GM18907 (cell line): ENCODE data around the gene INAFM2.

Experiments
- ATAC-seq: cut with Tn5 transposase; IDR thresholded peaks from one replicate; pipeline ENCODE4 v1.9.1; 2021; ENCODE audit warnings: mild to moderate bottlenecking, moderate library complexity; ENCODE audit not compliant: unreplicated experiment

The INAFM2 gene

DNA sequence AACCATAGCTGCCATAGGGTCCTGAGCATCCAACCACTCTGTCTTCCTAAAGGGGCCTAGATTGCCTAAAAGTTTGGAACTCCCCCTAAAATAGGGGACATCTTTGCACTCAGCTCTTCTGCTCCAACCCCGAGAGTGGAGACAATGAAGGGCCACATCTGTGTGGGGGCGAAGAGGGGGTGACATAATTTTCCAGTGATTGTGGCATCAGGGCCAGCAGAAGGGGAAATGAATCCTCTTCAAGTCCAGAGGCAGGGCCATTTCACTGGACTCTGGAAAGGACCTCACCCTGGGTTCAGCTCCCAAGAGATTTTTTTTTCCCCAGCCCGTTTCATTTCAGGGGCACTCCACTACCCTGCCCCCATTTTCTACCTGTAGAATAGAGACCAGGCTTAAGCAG, 36.0 kb upstream of the INAFM2 start:
- ATAC-seq, result no peak

- no peak for ATAC-seq
These were observed 35.5 kb upstream of the INAFM2 start for GRCh38 chr15:40287968-40288367.

- ATAC-seq, result no peak
These were observed 34.2 kb upstream of the INAFM2 start for GRCh38 chr15:40289140-40289775.

GRCh38 chr15:40290545-40290917, 33.0 kb upstream of the INAFM2 start:
- ATAC-seq, result no peak

GRCh38 chr15:40290918-40291574, 32.4 kb upstream of the INAFM2 start:
- ATAC-seq, result no peak

DNA sequence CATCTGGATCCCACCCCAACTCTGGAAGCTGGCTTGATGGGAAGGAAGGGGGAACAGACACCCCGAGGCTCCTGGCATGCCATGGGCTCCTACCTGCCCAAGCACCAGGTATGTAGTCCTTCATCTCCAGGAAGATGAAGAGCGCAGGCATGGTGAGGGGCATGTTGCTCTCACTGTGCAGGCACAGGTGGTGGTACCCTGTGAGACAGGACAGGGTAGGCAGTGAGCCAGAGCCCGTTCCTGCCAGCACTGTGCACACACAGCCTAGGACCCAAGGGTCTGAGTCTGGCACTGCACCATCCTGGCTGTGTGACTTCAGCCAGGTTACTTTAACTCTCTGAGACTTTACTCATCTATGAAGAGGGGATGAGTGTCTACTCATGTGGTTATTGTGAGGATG, 31.2 kb upstream of the INAFM2 start:
- no peak for ATAC-seq

GRCh38 chr15:40293006-40293405, 30.5 kb upstream of the INAFM2 start:
- ATAC-seq, result no peak

DNA sequence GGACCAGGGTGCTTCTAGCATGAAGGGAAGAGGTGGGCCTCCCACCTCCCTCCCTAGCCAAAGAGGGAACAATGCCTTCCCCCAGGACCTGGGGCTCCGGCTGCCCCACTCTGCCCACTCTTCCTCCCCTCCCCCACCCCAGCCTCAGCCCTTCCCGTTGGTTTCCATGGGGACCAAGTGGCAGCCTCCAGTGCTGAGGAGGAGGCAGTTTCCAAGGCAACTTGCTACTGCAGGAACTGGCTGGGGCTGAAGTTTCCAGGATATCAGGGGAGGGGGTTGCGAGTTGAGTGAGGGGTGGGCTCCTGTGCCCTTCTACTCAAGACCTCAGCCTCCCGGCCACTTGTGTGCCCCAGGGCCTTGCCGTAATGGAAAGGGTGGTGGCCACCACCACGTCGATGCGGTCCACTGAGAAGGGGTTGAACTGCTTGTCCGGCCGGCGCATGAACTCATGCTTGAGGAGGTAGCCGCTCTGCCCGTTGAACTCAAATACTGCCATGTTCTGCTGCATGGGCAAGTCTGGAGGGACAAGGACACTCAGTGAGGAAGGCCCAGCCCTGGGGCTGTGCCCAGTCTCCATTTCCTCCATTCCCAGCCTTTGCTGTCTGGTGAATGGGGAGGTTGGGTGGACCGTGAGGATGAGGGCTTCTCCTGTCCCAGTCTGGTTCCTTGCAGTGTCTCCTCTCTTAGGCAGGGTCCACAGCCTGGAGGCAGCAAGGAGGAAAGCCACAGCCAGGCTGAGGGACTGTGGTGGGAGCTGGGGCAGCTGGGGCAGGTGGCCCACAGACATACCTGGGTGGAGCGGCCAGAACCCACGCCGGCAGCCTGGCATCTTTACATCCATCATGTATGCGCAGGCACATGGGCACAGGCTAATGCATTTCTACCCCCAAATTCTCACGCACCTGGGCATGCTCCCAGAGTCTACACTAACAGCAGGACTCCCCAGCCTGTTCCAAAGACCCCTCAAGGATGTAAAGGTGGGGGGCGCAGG, 29.3 kb upstream of the INAFM2 start:
- ATAC-seq, result no peak

- no peak for ATAC-seq
These were observed 28.2 kb upstream of the INAFM2 start for GRCh38 chr15:40295297-40295696.

DNA sequence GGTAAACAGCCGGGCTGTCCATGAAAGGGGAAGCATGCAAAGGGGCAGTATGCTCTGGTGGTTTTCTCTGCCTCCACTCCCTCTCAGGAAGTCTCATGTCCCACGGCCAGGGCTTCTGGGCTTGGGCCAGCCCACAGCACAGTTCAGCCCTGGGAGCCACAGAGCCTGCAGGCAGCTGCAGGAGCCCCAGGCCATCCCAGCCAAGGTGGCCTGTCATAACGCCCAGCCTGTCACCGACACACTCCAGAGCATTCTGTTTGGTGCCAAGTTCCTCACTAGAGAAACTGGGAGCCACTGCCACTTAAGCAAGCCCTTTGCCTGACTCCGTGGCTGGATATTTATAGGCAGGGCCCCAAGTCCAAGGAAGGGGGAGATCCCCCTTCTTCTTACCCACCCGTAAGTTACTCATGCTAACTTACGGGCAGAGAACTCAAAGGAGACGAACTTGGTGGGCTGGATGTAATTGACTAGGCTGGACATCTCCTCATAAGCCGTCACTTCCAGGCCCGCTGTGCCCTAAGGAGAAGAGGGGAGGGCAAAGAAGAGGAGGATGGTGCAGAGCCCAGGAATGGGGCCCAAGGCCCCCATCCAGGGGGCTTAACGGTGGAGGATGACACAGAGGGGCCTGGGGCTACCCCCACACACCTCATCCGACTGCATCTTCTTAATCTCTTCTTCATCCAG, 27.5 kb upstream of the INAFM2 start:
- ATAC-seq, result no peak

- ATAC-seq, result no peak
These were observed 26.8 kb upstream of the INAFM2 start for GRCh38 chr15:40296561-40297230.

GRCh38 chr15:40297356-40297755, 26.1 kb upstream of the INAFM2 start:
- no peak for ATAC-seq

DNA sequence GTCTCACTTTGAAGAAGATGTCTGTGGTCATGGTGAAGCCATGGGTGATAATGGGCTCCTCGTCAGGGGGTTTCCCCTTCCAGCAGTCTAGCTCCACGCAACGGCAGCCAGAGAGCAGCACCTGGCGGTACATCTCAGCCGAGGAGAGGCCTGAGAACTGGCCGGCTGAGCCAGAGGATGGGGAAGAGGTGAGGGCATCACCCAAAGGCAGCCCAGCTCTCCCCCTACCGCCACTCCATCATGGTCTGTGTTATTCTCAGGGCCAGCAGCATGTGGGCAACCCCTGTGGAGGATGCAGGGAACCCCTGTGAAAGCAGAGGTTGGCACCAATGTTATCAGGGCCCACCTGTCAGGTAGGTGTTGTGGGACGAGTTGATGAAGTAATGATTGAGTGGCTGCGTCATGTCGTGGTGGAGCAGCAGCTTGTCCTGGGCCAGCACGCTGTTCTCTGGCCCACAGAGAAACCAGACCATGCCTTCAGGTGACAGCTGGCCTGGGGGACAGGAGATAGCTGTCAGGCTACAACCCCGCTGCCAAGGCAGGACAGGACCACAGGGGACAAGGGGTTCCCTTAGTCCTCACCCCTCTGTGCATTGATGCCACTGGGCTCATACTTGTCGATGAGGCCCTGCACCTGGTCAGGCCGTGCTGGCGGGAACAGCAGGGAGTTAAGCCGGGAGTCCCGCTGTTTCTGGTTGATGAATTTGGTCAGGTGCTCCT, 25.1 kb upstream of the INAFM2 start:
- no peak for ATAC-seq

DNA sequence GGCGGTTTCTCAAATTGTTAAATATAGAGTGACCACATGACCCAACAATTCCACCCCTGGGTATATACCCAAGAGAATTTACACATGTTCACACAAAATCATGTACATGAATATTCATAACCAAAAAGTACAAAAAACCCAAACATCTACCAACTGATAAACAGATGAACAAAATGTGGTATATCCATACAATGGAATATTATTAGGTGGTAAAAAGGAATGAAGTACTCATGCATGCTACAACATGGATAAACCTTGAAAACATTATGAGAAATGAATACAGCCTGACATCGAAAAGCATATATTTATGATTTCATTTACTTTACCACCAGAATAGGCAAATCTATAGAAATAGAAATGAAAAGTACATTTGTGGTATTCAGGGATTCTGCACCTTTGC, 23.1 kb upstream of the INAFM2 start:
- ATAC-seq, result no peak

DNA sequence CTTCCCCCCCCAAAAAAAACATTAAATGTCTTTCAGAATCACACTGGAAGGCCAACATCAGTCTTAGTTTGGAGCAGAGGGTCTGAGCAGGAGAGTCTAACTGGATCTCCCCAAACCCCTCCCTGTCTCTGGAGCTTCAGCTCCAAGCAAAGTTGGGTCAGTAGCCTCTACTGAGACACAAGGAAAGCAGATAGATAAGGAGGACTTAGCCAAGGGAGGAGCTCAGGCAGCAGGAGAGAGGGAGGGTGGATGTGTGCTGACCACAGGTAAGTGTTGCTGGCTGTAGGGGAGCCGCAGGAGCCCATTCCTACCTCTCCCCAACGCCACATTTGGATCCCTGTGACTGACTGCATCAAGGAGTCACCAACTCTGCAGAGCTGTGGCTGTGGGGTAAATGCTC, 22.7 kb upstream of the INAFM2 start:
- ATAC-seq, result no peak

DNA sequence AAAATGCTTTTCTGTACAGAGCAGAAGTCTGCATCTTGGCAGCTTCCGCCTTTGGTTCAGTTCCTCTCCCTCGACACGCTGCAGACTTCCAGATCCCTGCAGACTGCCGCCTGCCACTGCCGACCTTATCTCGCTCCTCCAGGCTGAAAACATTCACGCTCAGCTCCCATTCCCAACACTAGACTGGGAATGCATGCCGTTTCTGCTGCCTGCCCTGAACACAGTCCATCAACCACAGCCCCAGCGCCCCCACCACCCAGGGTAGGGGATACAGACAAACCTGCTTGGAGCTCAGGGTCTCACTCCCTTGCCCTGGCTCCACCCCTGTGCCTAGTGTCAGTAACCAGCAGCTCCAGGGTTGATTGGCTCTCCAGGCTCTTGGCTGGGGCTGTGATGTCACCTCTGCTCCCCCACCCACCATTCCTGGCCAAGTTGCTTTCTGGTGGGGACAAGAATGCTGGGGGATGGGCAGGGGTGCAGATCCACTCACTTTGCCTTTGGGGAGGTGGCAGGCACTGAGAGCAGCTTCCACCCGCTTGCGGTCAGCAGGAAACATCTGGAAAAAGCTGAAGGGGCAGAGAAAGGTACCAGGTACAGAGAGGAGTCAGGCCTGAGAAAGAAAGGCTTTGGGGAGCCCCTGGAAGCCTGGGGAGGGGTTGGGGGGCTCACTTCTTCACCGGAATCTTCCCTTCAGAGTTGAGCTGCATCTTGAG, 21.9 kb upstream of the INAFM2 start:
- no peak for ATAC-seq

GRCh38 chr15:40302288-40302886, 21.1 kb upstream of the INAFM2 start:
- no peak for ATAC-seq

DNA sequence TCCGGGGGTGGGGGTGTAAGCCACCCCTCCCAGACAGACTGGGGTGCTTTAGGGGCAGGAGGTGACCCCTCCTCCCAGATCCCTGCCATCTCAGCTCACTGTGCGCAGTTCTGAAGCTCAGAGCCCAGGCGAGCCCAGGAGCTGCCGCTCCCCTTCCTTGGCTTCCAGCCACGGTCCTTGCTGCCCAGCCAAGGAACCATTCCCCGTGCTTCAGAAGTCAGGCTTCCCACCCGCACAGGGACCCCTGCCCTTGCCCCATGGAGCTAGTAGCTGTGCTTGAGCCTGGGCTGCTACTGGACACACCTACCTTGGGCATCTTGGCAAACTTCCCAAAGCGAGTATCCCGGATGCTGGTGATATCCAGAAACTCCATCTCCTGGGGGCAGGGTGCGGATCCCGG, 20.5 kb upstream of the INAFM2 start:
- ATAC-seq, result no peak

- ATAC-seq, result no peak
These were observed 19.9 kb upstream of the INAFM2 start for GRCh38 chr15:40303576-40303975.
